ENCODE measurements around the gene CYB5R2.

CYB5R2 gene

GRCh38 chr11:7619322-7619721, 54.0 kb downstream of the CYB5R2 start:
- Histone ChIP-seq H3K27ac (ENCODE audit: low read depth, low read length) (no peak overlapping the region), H2AFZ (ENCODE audit: low read length, unreplicated experiment) (no peak overlapping the region), H3K27me3 (ENCODE audit: insufficient read depth, low read length) (0 out of 2 replicates have a peak, but pooled peaks cover 1% of the 10 kb centered on the region), H3K36me3 (ENCODE audit: insufficient read depth, low read length) (no peaks in the 10 kb centered on the region), H3K4me1 (ENCODE audit: control insufficient read depth, insufficient read depth, low read length, unreplicated experiment) (no peaks in the 10 kb centered on the region), H3K79me2 (ENCODE audit: control insufficient read depth, insufficient read depth, low read length, unreplicated experiment) (no peaks in the 10 kb centered on the region), H3K4me3 (ENCODE audit: low read depth, low read length) (no peak overlapping the region)

- no peak overlapping the region for H2AFZ ChIP-seq (ENCODE audit: low read length, unreplicated experiment)
- peaks cover 5% of the 10 kb centered on the region; the same call in 1 of the 2 replicates for H3K27me3 ChIP-seq (ENCODE audit: insufficient read depth, low read length)
- no peak overlapping the region for H3K4me3 ChIP-seq (ENCODE audit: low read depth, low read length)
- no peaks in the 10 kb centered on the region for H3K4me1 ChIP-seq (ENCODE audit: control insufficient read depth, insufficient read depth, low read length, unreplicated experiment)
- no peak overlapping the region for H3K27ac ChIP-seq (ENCODE audit: low read depth, low read length)
- no peaks in the 10 kb centered on the region for H3K36me3 ChIP-seq (ENCODE audit: insufficient read depth, low read length)
- H3K79me2 ChIP-seq (ENCODE audit: control insufficient read depth, insufficient read depth, low read length, unreplicated experiment): no peaks in the 10 kb centered on the region
Measured at GRCh38 chr11:7617032-7617431, 56.3 kb downstream of the CYB5R2 start.

Measured in ACC112 (cell line).